A549 (cell line): ENCODE results near the gene SAP30L. TPM values are rescaled to one million over a fixed set of nuclear protein-coding genes. Genes with fewer than 3 reads are reported as not detected.
A peak's percentile ranks its signal among the peaks of the same experiment; 100 is the strongest.

Experiments
- ATAC-seq, 2 experiments: fragments of 200-7000 bp in 1 of 2; fragments of >200 bp in 1 of 2; cut with Nextera tagmentation in 1 of 2; cut with Tn5 transposase in 1 of 2; 3 replicates each; pipeline versions ENCODE4 v1.8.0 to v1.9.1; 2018 to 2020; ENCODE audit warnings: mild to moderate bottlenecking in 1 of 2, moderate library complexity in 1 of 2
- CTCF ChIA-PET: fragments of 300-600 bp; sonication (Branson Sonifier 250); formaldehyde crosslinking; extraction: SDS; loops from one replicate; lab custom pipeline; 2021; ENCODE audit warnings: antibody characterized with exemption, inconsistent platforms; lab: Yijun Ruan, JAX
- POLR2A ChIA-PET: fragments of 350-600 bp; formaldehyde crosslinking; extraction: SDS; loops from one replicate; lab custom pipeline; 2021; ENCODE audit warnings: antibody characterized with exemption, inconsistent platforms; lab: Yijun Ruan, JAX
- DNase-seq, 2 experiments: peaks; one replicate each; pipeline versions ENCODE4 v3.0.0 to v3.0.0-alpha.2; 2011 to 2016; ENCODE audit warnings: low read depth in 1 of 2, low spot score in 1 of 2
- FAIRE-seq: peaks from 2 replicates; lab custom pipeline; 2011; peaks lifted over from hg19 to GRCh38; lab: Jason Lieb, UNC
- H3K27ac ChIP-seq, 2 experiments: fragments of >200 bp; sonication (Bioruptor Twin); formaldehyde crosslinking; 3 replicates each; pipeline ENCODE4 v1.5.1; 2016 to 2017
- H3K4me1 ChIP-seq: fragments of >200 bp; sonication (Bioruptor Twin); formaldehyde crosslinking; 3 replicates; pipeline ENCODE4 v1.6.1; 2016
- H3K4me2 ChIP-seq: fragments of >200 bp; sonication (Bioruptor Twin); formaldehyde crosslinking; 3 replicates; pipeline ENCODE4 v1.6.1; 2016
- H3K4me3 ChIP-seq: fragments of >200 bp; sonication (Bioruptor Twin); formaldehyde crosslinking; 3 replicates; pipeline ENCODE4 v1.5.1; 2016
- H3K9me3 ChIP-seq: fragments of >200 bp; sonication (Bioruptor Twin); formaldehyde crosslinking; 3 replicates; pipeline ENCODE4 v1.6.1; 2016
- CEBPB ChIP-seq, 2 experiments: fragments of >200 bp in 1 of 2; sonication (Bioruptor Twin) in 1 of 2; formaldehyde crosslinking in 1 of 2; IDR thresholded peaks; 2 replicates each; pipeline ENCODE4 v1.6.1; 2012 to 2016
- EHF ChIP-seq: fragments of 250-450 bp; sonication (Bioruptor Pico); IDR thresholded peaks from 2 replicates; pipeline ENCODE4 v1.5.0; 2020; ENCODE audit warnings: mild to moderate bottlenecking
- EHMT2 ChIP-seq: fragments of 200-600 bp; sonication (generic); IDR thresholded peaks from 2 replicates; pipeline ENCODE4 v1.6.1; 2016; ENCODE audit warnings: antibody characterized with exemption, low read depth, mild to moderate bottlenecking, moderate library complexity
- FOXS1 ChIP-seq: fragments of 250-450 bp; sonication (Bioruptor Pico); IDR thresholded peaks from 2 replicates; pipeline ENCODE4 v1.5.0; 2020; ENCODE audit warnings: mild to moderate bottlenecking, moderate library complexity
- GATA3 ChIP-seq: IDR thresholded peaks from 2 replicates; pipeline ENCODE4 v1.6.1; 2012; ENCODE audit warnings: borderline replicate concordance
- HDAC2 ChIP-seq: fragments of 200-600 bp; sonication (generic); IDR thresholded peaks from 2 replicates; pipeline ENCODE4 v1.6.1; 2016
- HEYL ChIP-seq: fragments of 250-450 bp; sonication (Bioruptor Pico); IDR thresholded peaks from 2 replicates; pipeline ENCODE4 v1.8.0; 2021; ENCODE audit warnings: mild to moderate bottlenecking, moderate library complexity
- HOXA7 ChIP-seq: fragments of 250-450 bp; sonication (Bioruptor Pico); IDR thresholded peaks from 2 replicates; pipeline ENCODE4 v1.5.0; 2020; ENCODE audit warnings: mild to moderate bottlenecking, moderate library complexity
- JUNB ChIP-seq: fragments of >200 bp; sonication (Bioruptor Twin); formaldehyde crosslinking; IDR thresholded peaks from 2 replicates; pipeline ENCODE4 v1.6.1; 2016
- KDM1A ChIP-seq: fragments of 200-600 bp; sonication (generic); IDR thresholded peaks from 2 replicates; pipeline ENCODE4 v1.6.1; 2016; ENCODE audit warnings: low read depth, mild to moderate bottlenecking
- KDM5A ChIP-seq: fragments of 200-600 bp; sonication (generic); IDR thresholded peaks from 2 replicates; pipeline ENCODE4 v1.6.1; 2016; ENCODE audit warnings: antibody characterized with exemption, mild to moderate bottlenecking
- MYC ChIP-seq: IDR thresholded peaks from 2 replicates; pipeline ENCODE4 v1.6.1; 2012; ENCODE audit warnings: mild to moderate bottlenecking, inconsistent platforms, low read length, improper control_type of control experiment, borderline replicate concordance
- NFE2L2 ChIP-seq: fragments of 150-350 bp; conservative IDR thresholded peaks from 2 replicates; pipeline ENCODE4 v1.6.1; 2014; ENCODE audit warnings: low read length
- NR3C1 ChIP-seq: fragments of >200 bp; sonication (Bioruptor Twin); formaldehyde crosslinking; IDR thresholded peaks from 3 replicates; pipeline ENCODE4 v1.6.1; 2017
- PBX3 ChIP-seq: IDR thresholded peaks from 2 replicates; pipeline ENCODE4 v1.6.1; 2012
- POLR2A ChIP-seq: IDR thresholded peaks from 2 replicates; pipeline ENCODE4 v1.6.1; 2012; ENCODE audit warnings: mild to moderate bottlenecking, low read length
- POLR2AphosphoS2 ChIP-seq: conservative IDR thresholded peaks from 2 replicates; pipeline ENCODE4 v1.6.1; 2012; ENCODE audit warnings: low read length, improper control_type of control experiment, inconsistent platforms
- RAD21 ChIP-seq, 2 experiments: fragments of >200 bp in 1 of 2; sonication (Bioruptor Twin) in 1 of 2; formaldehyde crosslinking in 1 of 2; IDR thresholded peaks in 1 of 2; conservative IDR thresholded peaks in 1 of 2; 2 replicates in 1 of 2; 3 replicates in 1 of 2; pipeline ENCODE4 v1.6.1; 2012 to 2018; ENCODE audit warnings: inconsistent platforms in 1 of 2
- RCOR1 ChIP-seq: fragments of 150-350 bp; IDR thresholded peaks from 2 replicates; pipeline ENCODE4 v1.6.1; 2014; ENCODE audit warnings: antibody characterized with exemption, low read length, low read depth
- RFX5 ChIP-seq: fragments of 450-650 bp; IDR thresholded peaks from 2 replicates; pipeline ENCODE4 v1.7.1; 2014; ENCODE audit warnings: antibody characterized with exemption, mild to moderate bottlenecking, moderate library complexity
- SREBF2 ChIP-seq: fragments of 450-650 bp; IDR thresholded peaks from 2 replicates; pipeline ENCODE4 v1.6.1; 2014; ENCODE audit warnings: mild to moderate bottlenecking, moderate library complexity
- TFCP2L1 ChIP-seq: fragments of 250-450 bp; sonication (Bioruptor Pico); IDR thresholded peaks from 2 replicates; pipeline ENCODE4 v1.5.0; 2021; ENCODE audit warnings: mild to moderate bottlenecking
- ZC3H11A ChIP-seq: fragments of 450-650 bp; IDR thresholded peaks from 2 replicates; pipeline ENCODE4 v1.6.1; 2014; ENCODE audit warnings: antibody characterized with exemption, mild to moderate bottlenecking
- ZSCAN20 ChIP-seq: fragments of 250-450 bp; sonication (Bioruptor Pico); IDR thresholded peaks from 2 replicates; pipeline ENCODE4 v1.8.0; 2022; ENCODE audit warnings: mild to moderate bottlenecking, moderate library complexity
- WGBS: methylation state at CpG from one replicate; pipeline ENCODE4 v1.1.6; 2017; ENCODE audit errors: missing lambda C conversion rate; 5-methylcytosine and 5-hydroxymethylcytosine counted together
- polyA plus RNA-seq, 4 experiments: library from polyadenylated mRNA; depleted of rRNA in 3 of 4; stranded (reverse); fragments of >200 nt; fragmentation: RNase III in 1 of 4; extraction: RNeasy Plus Mini Kit Qiagen cat#74134 plus additional on column Dnase treatment in 1 of 4; gene quantifications; 2 replicates in 3 of 4; 3 replicates in 1 of 4; pipeline ENCODE4 v1.2.3, GENCODE V29; 2011 to 2017
- TF ChIP-seq, protein P1 (sequence below): fragments of >200 bp; sonication (Bioruptor Twin); formaldehyde crosslinking; IDR thresholded peaks from 3 replicates; pipeline ENCODE4 v1.6.1; 2016
- TF ChIP-seq, protein P2 (sequence below): fragments of 250-450 bp; sonication (Bioruptor Pico); IDR thresholded peaks from 2 replicates; pipeline ENCODE4 v1.5.0; 2020; ENCODE audit warnings: low read depth, mild to moderate bottlenecking, moderate library complexity
- TF ChIP-seq, protein P3 (sequence below): IDR thresholded peaks from 2 replicates; pipeline ENCODE4 v1.6.1; 2012
- TF ChIP-seq, protein P4 (sequence below): fragments of >200 bp; sonication (Bioruptor Twin); formaldehyde crosslinking; IDR thresholded peaks from 2 replicates; pipeline ENCODE4 v1.6.1; 2016

SAP30L gene
- polyA plus RNA-seq, 2 of the 4 experiments (the other 2 are of a cell fraction) = 24.9 to 50.3 TPM

DNA sequence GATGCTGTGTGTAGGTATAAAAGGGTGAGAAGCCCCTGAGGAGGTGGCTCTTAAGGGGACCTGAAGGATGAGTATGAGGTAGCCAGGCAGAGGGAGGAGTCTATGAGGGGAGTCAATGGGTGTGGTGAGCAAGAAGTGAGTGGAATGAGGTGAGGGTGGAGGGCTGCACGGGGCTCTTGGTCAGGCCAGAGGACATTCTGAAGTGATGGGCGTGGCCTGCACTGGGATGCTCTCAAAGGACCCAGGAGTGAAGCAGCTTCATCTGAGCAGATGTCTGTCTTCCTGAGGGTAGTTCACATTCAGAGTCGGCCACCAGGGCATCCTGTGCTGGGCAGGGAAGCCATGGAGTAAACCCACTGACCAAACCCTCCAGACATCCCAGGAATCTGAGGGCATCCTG, 45.1 kb upstream of the SAP30L start:
- FAIRE-seq (no peak), ATAC-seq (no peak), DNase-seq (no peak)
- H3K4me1 ChIP-seq = peaks cover 20% of the 10 kb centered on the region
- 77% methylated on average over 3 of the region's 3 CpGs for WGBS
- POLR2A ChIA-PET = interaction anchor here (0.5 kb wide), 1 partner anchor 507 kb away, joined by 4 read pairs; no protein-coding TSS in a partner anchor
- H3K27ac ChIP-seq = no peak overlapping the region
- CTCF ChIA-PET = interaction anchor here (1.3 kb wide), 1 partner anchor 328 kb away, joined by 3 read pairs; no protein-coding TSS in a partner anchor
- no peak overlapping the region for H3K4me2 ChIP-seq
- no peaks in the 10 kb centered on the region for H3K9me3 ChIP-seq
- TF ChIP-seq POLR2AphosphoS2 (0 out of 2 replicates have a peak, but pooled peaks have one; percentile 66), RAD21 (conservative IDR thresholded peaks at IDR 0.05 in 1 of 2, IDR thresholded peaks at IDR 0.05 in 1 of 2) (no peak)
- TF ChIP-seq, all 56 proteins: peak for 1
- H3K4me3 ChIP-seq = no peak overlapping the region

- Histone ChIP-seq H3K27ac (no peak overlapping the region), H3K4me1 (peaks cover 16% of the 10 kb centered on the region), H3K4me3 (no peak overlapping the region), H3K4me2 (no peak overlapping the region), H3K9me3 (no peaks in the 10 kb centered on the region)
- DNase-seq (no peak), ATAC-seq (no peak), FAIRE-seq (no peak)
- POLR2A ChIA-PET = no interaction called here
- TF ChIP-seq SREBF2 (no peak), GATA3 (no peak), KDM1A (no peak), POLR2A (no peak), RAD21 (conservative IDR thresholded peaks at IDR 0.05 in 1 of 2, IDR thresholded peaks at IDR 0.05 in 1 of 2) (no peak), RFX5 (no peak), PBX3 (no peak), CEBPB (IDR thresholded peaks at IDR 0.05) (no peak), TFCP2L1 (CRISPR knock-in tag) (no peak), MYC (no peak), EHMT2 (no peak), JUNB (no peak), POLR2AphosphoS2 (no peak), NR3C1 (no peak)
- CTCF ChIA-PET = interaction anchor here (5.1 kb wide), 1 partner anchor 203 kb away, joined by 51 read pairs; no protein-coding TSS in a partner anchor
- WGBS = 94% methylated on average over 5 of the region's 5 CpGs
Measured at GRCh38 chr5:154401355-154401754, 44.4 kb upstream of the SAP30L start.

GRCh38 chr5:154401931-154402330, 43.9 kb upstream of the SAP30L start:
- peaks cover 16% of the 10 kb centered on the region for H3K4me1 ChIP-seq
- no peak overlapping the region for H3K27ac ChIP-seq
- no peak for TF ChIP-seq EHF
- no peak for TF ChIP-seq CEBPB (IDR thresholded peaks at IDR 0.05)
- TF ChIP-seq ZSCAN20 (CRISPR knock-in tag) = no peak
- TF ChIP-seq HDAC2 = no peak
- no peak for TF ChIP-seq ZC3H11A
- TF ChIP-seq GATA3 = no peak
- TF ChIP-seq POLR2A = no peak
- no peak for TF ChIP-seq KDM5A
- TF ChIP-seq RCOR1 = no peak
- no peak for TF ChIP-seq HEYL
- no peak overlapping the region for H3K4me2 ChIP-seq
- WGBS = 92% methylated on average over 9 of the region's 9 CpGs
- POLR2A ChIA-PET = no interaction called here
- FAIRE-seq = no peak
- CTCF ChIA-PET = interaction anchor here (1.2 to 5.1 kb wide), 2 partner anchors 204 to 329 kb away, joined by 5 to 51 read pairs; no protein-coding TSS in a partner anchor
- H3K4me3 ChIP-seq = no peak overlapping the region
- H3K9me3 ChIP-seq = no peaks in the 10 kb centered on the region
- DNase-seq = no peak
- no peak for ATAC-seq

GRCh38 chr5:154402611-154403010, 43.2 kb upstream of the SAP30L start:
- FAIRE-seq (no peak), DNase-seq (no peak), ATAC-seq (no peak)
- 91% methylated on average over 9 of the region's 10 CpGs for WGBS
- no peak overlapping the region for H3K4me2 ChIP-seq
- H3K27ac ChIP-seq = peak overlapping the region in 1 of 2 experiments; percentile 31; a peak in 1 of 6 replicates
- H3K4me1 ChIP-seq = peaks cover 16% of the 10 kb centered on the region
- no peaks in the 10 kb centered on the region for H3K9me3 ChIP-seq
- ChIA-PET CTCF (interaction anchor here (1.2 to 5.1 kb wide), 2 partner anchors 204 to 330 kb away, joined by 5 to 51 read pairs; no protein-coding TSS in a partner anchor), POLR2A (no interaction called here)
- no peak overlapping the region for H3K4me3 ChIP-seq
- no peak for TF ChIP-seq MYC
- no peak for TF ChIP-seq CEBPB (IDR thresholded peaks at IDR 0.05)
- no peak for TF ChIP-seq SREBF2
- TF ChIP-seq, protein P1, sequence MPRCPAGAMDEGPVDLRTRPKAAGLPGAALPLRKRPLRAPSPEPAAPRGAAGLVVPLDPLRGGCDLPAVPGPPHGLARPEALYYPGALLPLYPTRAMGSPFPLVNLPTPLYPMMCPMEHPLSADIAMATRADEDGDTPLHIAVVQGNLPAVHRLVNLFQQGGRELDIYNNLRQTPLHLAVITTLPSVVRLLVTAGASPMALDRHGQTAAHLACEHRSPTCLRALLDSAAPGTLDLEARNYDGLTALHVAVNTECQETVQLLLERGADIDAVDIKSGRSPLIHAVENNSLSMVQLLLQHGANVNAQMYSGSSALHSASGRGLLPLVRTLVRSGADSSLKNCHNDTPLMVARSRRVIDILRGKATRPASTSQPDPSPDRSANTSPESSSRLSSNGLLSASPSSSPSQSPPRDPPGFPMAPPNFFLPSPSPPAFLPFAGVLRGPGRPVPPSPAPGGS = no peak
- no peak for TF ChIP-seq EHF
- TF ChIP-seq, protein P2, sequence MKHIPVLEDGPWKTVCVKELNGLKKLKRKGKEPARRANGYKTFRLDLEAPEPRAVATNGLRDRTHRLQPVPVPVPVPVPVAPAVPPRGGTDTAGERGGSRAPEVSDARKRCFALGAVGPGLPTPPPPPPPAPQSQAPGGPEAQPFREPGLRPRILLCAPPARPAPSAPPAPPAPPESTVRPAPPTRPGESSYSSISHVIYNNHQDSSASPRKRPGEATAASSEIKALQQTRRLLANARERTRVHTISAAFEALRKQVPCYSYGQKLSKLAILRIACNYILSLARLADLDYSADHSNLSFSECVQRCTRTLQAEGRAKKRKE (CRISPR knock-in tag) = no peak
- TF ChIP-seq POLR2AphosphoS2 = no peak
- TF ChIP-seq, protein P3, sequence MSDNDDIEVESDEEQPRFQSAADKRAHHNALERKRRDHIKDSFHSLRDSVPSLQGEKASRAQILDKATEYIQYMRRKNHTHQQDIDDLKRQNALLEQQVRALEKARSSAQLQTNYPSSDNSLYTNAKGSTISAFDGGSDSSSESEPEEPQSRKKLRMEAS = no peak
- TF ChIP-seq NFE2L2 = no peak
- TF ChIP-seq, protein P4, sequence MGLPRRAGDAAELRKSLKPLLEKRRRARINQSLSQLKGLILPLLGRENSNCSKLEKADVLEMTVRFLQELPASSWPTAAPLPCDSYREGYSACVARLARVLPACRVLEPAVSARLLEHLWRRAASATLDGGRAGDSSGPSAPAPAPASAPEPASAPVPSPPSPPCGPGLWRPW = no peak
- no peak for TF ChIP-seq GATA3
- TF ChIP-seq FOXS1 = no peak
- no peak for TF ChIP-seq HOXA7
- no peak for TF ChIP-seq PBX3
